Measurements from ENCODE around the gene P2RY6. TPM values are rescaled to one million over a fixed set of nuclear protein-coding genes. Genes with fewer than 3 reads are reported as not detected.

The P2RY6 gene
- total RNA-seq, 4 donors from 2014 or later: 0.38 to 0.89 (median 0.38) TPM; not detected in 1

DNA sequence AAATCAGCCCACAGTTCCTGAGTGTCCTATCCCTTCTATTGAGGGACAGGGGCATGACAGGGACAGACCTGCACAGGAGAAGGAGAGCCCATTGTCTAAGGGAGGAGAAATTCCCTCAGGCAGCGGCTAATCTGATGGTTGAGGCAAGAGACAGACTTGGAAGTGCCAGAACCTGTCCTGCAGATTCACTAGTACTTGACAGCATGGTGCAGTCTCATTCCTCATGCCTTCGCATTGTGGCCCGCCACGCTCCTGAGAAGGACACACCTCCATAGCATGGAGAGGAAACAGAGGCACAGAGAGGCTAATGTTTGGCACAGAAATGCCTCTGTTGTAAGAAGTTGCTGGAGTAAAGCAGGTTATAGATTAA, 3.2 kb downstream of the P2RY6 start:
- WGBS: 85% methylated on average over 2 of the region's 4 CpGs
- H3K4me3 ChIP-seq: no peak overlapping the region
- H3K27me3 ChIP-seq: no peaks in the 10 kb centered on the region
- TF ChIP-seq POLR2AphosphoS5 (IDR thresholded peaks at IDR 0.05): no peak
- TF ChIP-seq POLR2A (IDR thresholded peaks at IDR 0.05): no peak
- no peak for TF ChIP-seq EP300 (IDR thresholded peaks at IDR 0.05)
- TF ChIP-seq, protein P1, sequence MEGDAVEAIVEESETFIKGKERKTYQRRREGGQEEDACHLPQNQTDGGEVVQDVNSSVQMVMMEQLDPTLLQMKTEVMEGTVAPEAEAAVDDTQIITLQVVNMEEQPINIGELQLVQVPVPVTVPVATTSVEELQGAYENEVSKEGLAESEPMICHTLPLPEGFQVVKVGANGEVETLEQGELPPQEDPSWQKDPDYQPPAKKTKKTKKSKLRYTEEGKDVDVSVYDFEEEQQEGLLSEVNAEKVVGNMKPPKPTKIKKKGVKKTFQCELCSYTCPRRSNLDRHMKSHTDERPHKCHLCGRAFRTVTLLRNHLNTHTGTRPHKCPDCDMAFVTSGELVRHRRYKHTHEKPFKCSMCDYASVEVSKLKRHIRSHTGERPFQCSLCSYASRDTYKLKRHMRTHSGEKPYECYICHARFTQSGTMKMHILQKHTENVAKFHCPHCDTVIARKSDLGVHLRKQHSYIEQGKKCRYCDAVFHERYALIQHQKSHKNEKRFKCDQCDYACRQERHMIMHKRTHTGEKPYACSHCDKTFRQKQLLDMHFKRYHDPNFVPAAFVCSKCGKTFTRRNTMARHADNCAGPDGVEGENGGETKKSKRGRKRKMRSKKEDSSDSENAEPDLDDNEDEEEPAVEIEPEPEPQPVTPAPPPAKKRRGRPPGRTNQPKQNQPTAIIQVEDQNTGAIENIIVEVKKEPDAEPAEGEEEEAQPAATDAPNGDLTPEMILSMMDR (IDR thresholded peaks at IDR 0.05): no peak
- peak; percentile 22 to 43 for DNase-seq (ENCODE audit: low spot score in 2 of 2)
- H3K9me3 ChIP-seq: no peaks in the 10 kb centered on the region
- no peaks in the 10 kb centered on the region for H3K4me1 ChIP-seq
- H3K27ac ChIP-seq: no peak overlapping the region
- no peaks in the 10 kb centered on the region for H3K36me3 ChIP-seq

DNA sequence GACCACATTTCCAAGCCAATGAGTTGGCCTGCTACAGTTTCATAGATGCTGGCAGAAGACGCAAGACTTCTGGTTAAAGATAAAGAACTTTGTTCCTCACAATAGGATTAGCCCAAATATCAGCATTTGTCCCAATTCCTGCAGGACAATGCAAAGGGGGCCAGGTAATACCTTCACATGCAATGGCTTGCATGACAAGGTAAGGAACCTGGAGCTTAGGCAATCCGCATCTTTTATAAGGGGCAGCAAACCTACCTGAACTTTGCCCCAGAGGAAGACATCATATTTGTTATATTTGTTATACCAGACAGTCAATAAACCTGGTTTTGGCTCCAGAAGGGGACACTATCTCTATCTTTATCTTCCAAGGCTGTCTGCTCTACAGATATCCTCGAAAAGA, 5.3 kb downstream of the P2RY6 start:
- H3K9me3 ChIP-seq: no peaks in the 10 kb centered on the region
- H3K4me1 ChIP-seq: no peaks in the 10 kb centered on the region
- H3K27me3 ChIP-seq: no peaks in the 10 kb centered on the region
- H3K27ac ChIP-seq: no peak overlapping the region
- DNase-seq (ENCODE audit: low spot score in 2 of 2): no peak
- no peak overlapping the region for H3K4me3 ChIP-seq
- TF ChIP-seq EP300 (IDR thresholded peaks at IDR 0.05) (no peak), POLR2A (IDR thresholded peaks at IDR 0.05) (no peak), POLR2AphosphoS5 (IDR thresholded peaks at IDR 0.05) (no peak)
- TF ChIP-seq, protein P1 (IDR thresholded peaks at IDR 0.05): no peak
- WGBS: 87% methylated on average over 3 of the region's 3 CpGs
- H3K36me3 ChIP-seq: no peaks in the 10 kb centered on the region

DNA sequence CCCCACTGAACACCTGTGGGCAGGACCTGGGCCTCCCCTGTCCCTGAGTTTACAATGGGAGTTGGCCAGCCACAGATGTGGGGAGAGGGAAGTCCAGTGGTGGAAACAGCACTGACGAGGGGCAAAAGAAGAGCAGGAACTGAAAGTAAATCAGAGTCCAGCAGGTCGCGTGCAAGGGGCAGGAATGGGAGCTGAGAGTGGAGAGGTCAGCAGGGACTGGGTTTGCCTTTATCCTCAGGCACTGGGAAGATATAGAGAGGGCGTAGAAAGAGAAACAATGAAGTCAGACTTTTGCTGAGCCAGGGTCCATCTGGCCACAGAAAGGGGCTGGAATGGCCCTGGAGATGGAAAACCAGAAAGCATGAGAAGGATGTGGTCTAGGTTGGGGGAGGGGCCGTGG, 8.5 kb downstream of the P2RY6 start:
- no peak overlapping the region for H3K27ac ChIP-seq
- H3K4me3 ChIP-seq: no peak overlapping the region
- DNase-seq (ENCODE audit: low spot score in 2 of 2): no peak
- no peak for TF ChIP-seq POLR2A (IDR thresholded peaks at IDR 0.05)
- TF ChIP-seq, protein P1 (IDR thresholded peaks at IDR 0.05): no peak
- TF ChIP-seq EP300 (IDR thresholded peaks at IDR 0.05): no peak
- no peak for TF ChIP-seq POLR2AphosphoS5 (IDR thresholded peaks at IDR 0.05)
- peaks cover 4% of the 10 kb centered on the region for H3K4me1 ChIP-seq
- H3K27me3 ChIP-seq: no peaks in the 10 kb centered on the region
- H3K36me3 ChIP-seq: no peaks in the 10 kb centered on the region
- 80% methylated on average over 5 of the region's 5 CpGs for WGBS
- H3K9me3 ChIP-seq: no peaks in the 10 kb centered on the region

DNA sequence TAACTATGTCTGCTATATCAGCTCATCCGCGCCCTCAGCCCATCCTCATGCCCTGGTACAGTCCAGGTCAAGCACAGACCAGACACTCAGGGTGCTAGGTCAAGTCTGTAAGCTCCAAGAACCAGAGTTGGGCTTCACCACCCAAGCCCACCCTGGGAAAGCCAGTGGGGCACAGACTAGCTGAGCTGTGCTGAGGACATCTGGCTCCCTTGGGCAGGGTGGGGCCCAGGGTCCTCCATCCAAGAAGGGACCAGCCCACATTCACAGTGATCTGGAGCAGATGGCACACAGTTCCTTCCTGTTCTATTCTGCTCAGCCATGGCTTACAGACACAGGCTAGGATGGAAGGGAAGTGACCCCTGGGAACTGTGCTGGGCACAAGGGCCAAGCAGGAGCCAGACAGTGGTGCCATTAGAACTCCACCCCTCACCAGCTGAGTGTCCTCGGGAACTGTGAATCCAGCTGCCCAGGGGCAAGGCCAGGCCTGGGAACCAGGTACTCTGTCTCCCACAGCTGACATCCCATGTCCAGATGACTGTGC, 9.1 kb downstream of the P2RY6 start:
- no peaks in the 10 kb centered on the region for H3K9me3 ChIP-seq
- peaks cover 4% of the 10 kb centered on the region for H3K4me1 ChIP-seq
- WGBS: 81% methylated on average over 3 of the region's 3 CpGs
- H3K36me3 ChIP-seq: no peaks in the 10 kb centered on the region
- no peaks in the 10 kb centered on the region for H3K27me3 ChIP-seq
- DNase-seq (ENCODE audit: low spot score in 2 of 2): no peak
- H3K4me3 ChIP-seq: no peak overlapping the region
- no peak overlapping the region for H3K27ac ChIP-seq
- no peak for TF ChIP-seq POLR2A (IDR thresholded peaks at IDR 0.05)
- TF ChIP-seq, protein P1 (IDR thresholded peaks at IDR 0.05): no peak
- no peak for TF ChIP-seq EP300 (IDR thresholded peaks at IDR 0.05)
- TF ChIP-seq POLR2AphosphoS5 (IDR thresholded peaks at IDR 0.05): no peak

DNA sequence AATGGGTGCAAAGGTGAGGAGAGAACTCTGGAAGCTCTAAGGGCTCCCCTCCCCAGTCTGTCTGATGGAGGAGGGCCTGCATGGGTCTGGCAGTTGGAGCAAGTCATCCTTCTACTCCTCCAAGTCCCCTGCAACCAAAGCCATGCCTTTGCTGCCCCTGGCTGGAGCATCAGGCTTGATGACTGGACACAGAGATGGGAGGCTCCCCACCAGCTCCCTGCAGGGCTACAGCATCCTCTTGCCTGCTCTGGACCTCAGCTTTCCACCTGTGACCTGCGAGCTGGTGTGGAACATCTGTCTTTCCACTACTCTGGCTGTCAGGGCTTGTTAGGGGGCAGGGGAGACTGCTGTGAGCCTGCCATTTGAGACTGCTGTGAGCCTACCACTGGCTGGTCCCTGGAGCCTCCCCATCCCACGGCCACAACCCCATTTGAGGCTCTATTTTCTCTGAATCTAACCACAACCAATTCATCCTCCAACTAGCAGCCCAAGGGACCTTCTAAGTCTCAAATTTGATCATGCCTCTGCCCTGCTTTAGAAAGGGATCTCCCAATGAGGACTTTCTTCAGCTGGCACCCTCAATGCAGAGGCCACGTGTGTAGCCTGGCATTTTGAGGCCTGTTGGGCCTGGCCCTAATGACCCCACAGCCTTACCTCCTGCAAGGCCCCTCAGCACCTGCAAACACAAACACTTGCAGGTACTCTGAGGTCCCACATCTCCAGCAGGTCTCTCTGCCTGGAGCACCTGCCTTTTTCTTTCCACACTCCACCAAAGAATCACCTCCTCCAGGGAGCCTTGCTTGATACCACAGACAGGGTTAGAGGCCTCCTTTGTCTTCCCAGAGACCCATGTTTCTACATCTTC, 9.9 kb downstream of the P2RY6 start:
- H3K4me1 ChIP-seq: peaks cover 4% of the 10 kb centered on the region
- 92% methylated on average over 3 of the region's 3 CpGs for WGBS

More for the DNA sequence above, 9.9 kb downstream of the P2RY6 start:
- H3K36me3 ChIP-seq: no peaks in the 10 kb centered on the region
- no peak overlapping the region for H3K4me3 ChIP-seq
- H3K27me3 ChIP-seq: no peaks in the 10 kb centered on the region
- H3K9me3 ChIP-seq: no peaks in the 10 kb centered on the region
- no peak for DNase-seq (ENCODE audit: low spot score in 2 of 2)
- TF ChIP-seq POLR2A (IDR thresholded peaks at IDR 0.05): no peak
- TF ChIP-seq, protein P1 (IDR thresholded peaks at IDR 0.05): no peak
- no peak for TF ChIP-seq POLR2AphosphoS5 (IDR thresholded peaks at IDR 0.05)
- TF ChIP-seq EP300 (IDR thresholded peaks at IDR 0.05): no peak
- H3K27ac ChIP-seq: no peak overlapping the region

All from suprapubic skin (tissue), 4 donors.